HCT116 (cell line): ENCODE results near the gene EYA2.

Experiments used
- CEBPB ChIP-seq: IDR thresholded peaks from 2 replicates; pipeline ENCODE4 v1.6.1; 2012; ENCODE audit warnings: low read depth
- CTCF ChIP-seq, 3 experiments: fragments of 200-600 bp in 1 of 3; sonication (generic) in 1 of 3; IDR thresholded peaks in 2 of 3; conservative IDR thresholded peaks in 1 of 3; 2 replicates each; pipeline ENCODE4 v1.5.1; 2012 to 2017; ENCODE audit warnings: low read depth in 2 of 3, low read length in 2 of 3, antibody characterized with exemption in 1 of 3, borderline replicate concordance in 1 of 3, control low read depth in 1 of 3, mild to moderate bottlenecking in 1 of 3, mixed read lengths in 1 of 3, mixed run types in 1 of 3, moderate library complexity in 1 of 3; ENCODE audit not compliant: insufficient read depth in 1 of 3
- EGR1 ChIP-seq: IDR thresholded peaks from 2 replicates; pipeline ENCODE4 v1.6.1; 2012; ENCODE audit warnings: low read depth
- ELF1 ChIP-seq: IDR thresholded peaks from 2 replicates; pipeline ENCODE4 v1.6.1; 2012; ENCODE audit warnings: low read depth, borderline replicate concordance
- EZH2 ChIP-seq: fragments of 200-600 bp; sonication (generic); IDR thresholded peaks from 2 replicates; pipeline ENCODE4 v1.6.1; 2017; ENCODE audit warnings: antibody characterized with exemption, mixed run types
- POLR2A ChIP-seq: IDR thresholded peaks from 2 replicates; pipeline ENCODE4 v1.7.0; 2011; ENCODE audit warnings: borderline replicate concordance; ENCODE audit not compliant: insufficient read depth, insufficient read length; ENCODE audit errors: extremely low read depth
- POLR2AphosphoS5 ChIP-seq: IDR thresholded peaks from 2 replicates; pipeline ENCODE4 v1.6.1; 2011; ENCODE audit warnings: mild to moderate bottlenecking, low read depth, low read length, moderate library complexity
- REST ChIP-seq: IDR thresholded peaks from 2 replicates; pipeline ENCODE4 v1.6.1; 2012; ENCODE audit warnings: low read depth

- no peak for TF ChIP-seq CTCF (IDR thresholded peaks at IDR 0.05 in 2 of 3, conservative IDR thresholded peaks at IDR 0.05 in 1 of 3; ENCODE audit: borderline replicate concordance in 1 of 3, insufficient read depth in 1 of 3, low read depth in 2 of 3, low read length in 2 of 3)
- TF ChIP-seq POLR2AphosphoS5 = no peak
- TF ChIP-seq REST = no peak
- no peak for TF ChIP-seq EGR1
- no peak for TF ChIP-seq POLR2A
- no peak for TF ChIP-seq EZH2
- no peak for TF ChIP-seq ELF1
- TF ChIP-seq CEBPB = peak; percentile 83
Observed at GRCh38 chr20:46970937-46971630, 76.4 kb downstream of the EYA2 start.
